HCT116 (cell line): ENCODE measurements around the gene ZC3H13. TPM values are rescaled to one million over a fixed set of nuclear protein-coding genes. Genes with fewer than 3 reads are reported as not detected.

Experiments
- ATAC-seq: fragments of 200-7000 bp; cut with Tn5 transposase; 2 replicates; pipeline ENCODE4 v1.9.1; 2020; ENCODE audit warnings: mild to moderate bottlenecking, moderate library complexity
- BruUV-seq: library from RNA; stranded (reverse); fragments of 400-500 nt; replicated peaks from 2 replicates; lab custom pipeline; 2021; lab: Mats Ljungman, UMichigan
- CTCF ChIA-PET: fragments of 300-600 bp; sonication (Branson Sonifier 250); formaldehyde crosslinking; loops from one replicate; lab custom pipeline; 2021; ENCODE audit warnings: antibody characterized with exemption; lab: Charles Lee
- POLR2A ChIA-PET: fragments of 300-600, 350-600 bp; sonication (Branson Sonifier 250); formaldehyde crosslinking; loops from one replicate; lab custom pipeline; 2021; ENCODE audit warnings: antibody characterized with exemption; lab: Charles Lee
- RAD21 ChIA-PET, 2 experiments: fragments of 300-600 bp; sonication (Branson Sonifier 250); formaldehyde crosslinking; loops; one replicate each; lab custom pipeline; 2023; ENCODE audit warnings: low total read pairs in 2 of 2; ENCODE audit not compliant: uncharacterized antibody in 2 of 2, unreplicated experiment in 2 of 2, low non-redundant PET in 1 of 2; lab: Charles Lee
- DNase-seq: peaks from one replicate; pipeline ENCODE4 v3.0.0-alpha.2; 2010; ENCODE audit warnings: low read depth, low spot score
- H2AFZ ChIP-seq: fragments of 200-600 bp; shearing (Covaris generic), sonication (generic); 2 replicates; pipeline ENCODE4 v1.6.1; 2017; ENCODE audit warnings: low read depth, mixed run types, mixed read lengths, antibody characterized with exemption, low read length; ENCODE audit not compliant: poor library complexity, severe bottlenecking
- H3K27ac ChIP-seq: 2 replicates; pipeline ENCODE4 v1.5.1; 2012; ENCODE audit warnings: low read depth, low read length
- H3K27me3 ChIP-seq: fragments of 200-600 bp; sonication (generic); 2 replicates; pipeline ENCODE4 v1.6.1; 2016; ENCODE audit warnings: mixed run types, low read length, mixed read lengths; ENCODE audit not compliant: insufficient read depth
- H3K36me3 ChIP-seq, 2 experiments: fragments of 200-500 bp in 1 of 2; fragments of 200-600 bp in 1 of 2; sonication (Bioruptor generic) in 1 of 2; sonication (generic) in 1 of 2; 2 replicates each; pipeline versions ENCODE4 v1.5.1 to v1.6.1; 2014 to 2016; ENCODE audit warnings: low read length in 2 of 2, inconsistent platforms in 1 of 2, mixed read lengths in 1 of 2, mixed run types in 1 of 2; ENCODE audit not compliant: insufficient read depth in 2 of 2, control insufficient read depth in 1 of 2
- H3K4me1 ChIP-seq, 2 experiments: fragments of 200-600 bp in 1 of 2; sonication (generic) in 1 of 2; 2 replicates each; pipeline versions ENCODE4 v1.5.1 to v1.6.1; 2012 to 2017; ENCODE audit warnings: low read length in 2 of 2, inconsistent platforms in 1 of 2, mild to moderate bottlenecking in 1 of 2, mixed read lengths in 1 of 2, mixed run types in 1 of 2, moderate library complexity in 1 of 2; ENCODE audit not compliant: insufficient read depth in 2 of 2, control insufficient read depth in 1 of 2
- H3K4me2 ChIP-seq: fragments of 200-600 bp; sonication (generic); 2 replicates; pipeline ENCODE4 v1.6.1; 2017; ENCODE audit warnings: mixed run types, low read length, mixed read lengths
- H3K4me3 ChIP-seq, 2 experiments: fragments of 200-600 bp in 1 of 2; sonication (generic) in 1 of 2; replicated peaks in 1 of 2; 2 replicates each; pipeline ENCODE4 v1.5.1; 2011 to 2016; ENCODE audit warnings: low read length in 2 of 2, control low read depth in 1 of 2, low read depth in 1 of 2, mild to moderate bottlenecking in 1 of 2, mixed read lengths in 1 of 2, mixed run types in 1 of 2
- H3K79me2 ChIP-seq: fragments of 200-600 bp; sonication (generic); 2 replicates; pipeline ENCODE4 v1.6.1; 2017; ENCODE audit warnings: mild to moderate bottlenecking, mixed run types, low read length, moderate library complexity, mixed read lengths; ENCODE audit not compliant: insufficient read depth
- H3K9ac ChIP-seq: fragments of 200-600 bp; sonication (generic); 2 replicates; pipeline ENCODE4 v1.6.1; 2016; ENCODE audit warnings: low read length, mixed read lengths
- H3K9me2 ChIP-seq: fragments of 200-600 bp; sonication (generic), shearing (Covaris generic); 2 replicates; pipeline ENCODE4 v1.6.1; 2017; ENCODE audit warnings: mixed run types, mild to moderate bottlenecking, moderate library complexity; ENCODE audit not compliant: insufficient read depth
- H3K9me3 ChIP-seq, 2 experiments: fragments of 200-500 bp in 1 of 2; fragments of 200-600 bp in 1 of 2; sonication (Bioruptor generic) in 1 of 2; sonication (generic) in 1 of 2; 2 replicates each; pipeline ENCODE4 v1.6.1; 2014 to 2017; ENCODE audit warnings: low read length in 2 of 2, mixed read lengths in 2 of 2, inconsistent platforms in 1 of 2, low read depth in 1 of 2, mild to moderate bottlenecking in 1 of 2, mixed run types in 1 of 2, moderate library complexity in 1 of 2; ENCODE audit not compliant: control insufficient read depth in 1 of 2, insufficient read depth in 1 of 2
- H4K20me1 ChIP-seq: fragments of 200-600 bp; sonication (generic), shearing (Covaris generic); 2 replicates; pipeline ENCODE4 v1.6.1; 2017; ENCODE audit warnings: mixed run types, mild to moderate bottlenecking, moderate library complexity; ENCODE audit not compliant: insufficient read depth
- ATF3 ChIP-seq: IDR thresholded peaks from 2 replicates; pipeline ENCODE4 v1.6.1; 2012
- CBX3 ChIP-seq: IDR thresholded peaks from 2 replicates; pipeline ENCODE4 v1.6.1; 2012; ENCODE audit warnings: low read depth
- CTCF ChIP-seq, 3 experiments: fragments of 200-600 bp in 1 of 3; sonication (generic) in 1 of 3; IDR thresholded peaks in 2 of 3; conservative IDR thresholded peaks in 1 of 3; 2 replicates each; pipeline ENCODE4 v1.5.1; 2012 to 2017; ENCODE audit warnings: low read depth in 2 of 3, low read length in 2 of 3, antibody characterized with exemption in 1 of 3, borderline replicate concordance in 1 of 3, control low read depth in 1 of 3, mild to moderate bottlenecking in 1 of 3, mixed read lengths in 1 of 3, mixed run types in 1 of 3, moderate library complexity in 1 of 3; ENCODE audit not compliant: insufficient read depth in 1 of 3
- ELF1 ChIP-seq: IDR thresholded peaks from 2 replicates; pipeline ENCODE4 v1.6.1; 2012; ENCODE audit warnings: low read depth, borderline replicate concordance
- EZH2 ChIP-seq: fragments of 200-600 bp; sonication (generic); IDR thresholded peaks from 2 replicates; pipeline ENCODE4 v1.6.1; 2017; ENCODE audit warnings: antibody characterized with exemption, mixed run types
- EZH2phosphoT487 ChIP-seq: fragments of 200-600 bp; IDR thresholded peaks from 2 replicates; pipeline ENCODE4 v1.6.1; 2018; ENCODE audit warnings: antibody characterized with exemption, borderline replicate concordance
- FOSL1 ChIP-seq: IDR thresholded peaks from 2 replicates; pipeline ENCODE4 v1.6.1; 2012; ENCODE audit warnings: low read depth
- SIN3A ChIP-seq: IDR thresholded peaks from 2 replicates; pipeline ENCODE4 v1.6.1; 2012; ENCODE audit warnings: low read depth
- SP1 ChIP-seq: IDR thresholded peaks from 2 replicates; pipeline ENCODE4 v1.6.1; 2012; ENCODE audit warnings: low read depth
- SRF ChIP-seq: IDR thresholded peaks from 2 replicates; pipeline ENCODE4 v1.6.1; 2012; ENCODE audit warnings: low read depth
- YY1 ChIP-seq: IDR thresholded peaks from 2 replicates; pipeline ENCODE4 v1.6.1; 2011; ENCODE audit warnings: low read length, low read depth, moderate library complexity, mild to moderate bottlenecking; ENCODE audit not compliant: insufficient replicate concordance; ENCODE audit errors: extremely low read depth
- ZBTB33 ChIP-seq: IDR thresholded peaks from 2 replicates; pipeline ENCODE4 v1.6.1; 2011; ENCODE audit warnings: mild to moderate bottlenecking, low read length, moderate library complexity; ENCODE audit not compliant: insufficient replicate concordance; ENCODE audit errors: extremely low read depth
- intact Hi-C: fragments of 100-400 bp; cut with micrococcal nuclease; formaldehyde crosslinking; loops from 2 replicates; pipeline ENCODE4 v1.10.0; 2022
- total RNA-seq: library from RNA; stranded (reverse); gene quantifications from one replicate; pipeline ENCODE4 v1.2.1, GENCODE V29; 2021; ENCODE audit not compliant: unreplicated experiment
- TF ChIP-seq, protein P1 (sequence below): IDR thresholded peaks from 2 replicates; pipeline ENCODE4 v1.6.1; 2012
- TF ChIP-seq, protein P2 (sequence below): IDR thresholded peaks from 2 replicates; pipeline ENCODE4 v1.6.1; 2012; ENCODE audit warnings: low read depth

Gene ZC3H13
- total RNA-seq, 1 experiment from 2014 or later: 37.9 TPM

DNA sequence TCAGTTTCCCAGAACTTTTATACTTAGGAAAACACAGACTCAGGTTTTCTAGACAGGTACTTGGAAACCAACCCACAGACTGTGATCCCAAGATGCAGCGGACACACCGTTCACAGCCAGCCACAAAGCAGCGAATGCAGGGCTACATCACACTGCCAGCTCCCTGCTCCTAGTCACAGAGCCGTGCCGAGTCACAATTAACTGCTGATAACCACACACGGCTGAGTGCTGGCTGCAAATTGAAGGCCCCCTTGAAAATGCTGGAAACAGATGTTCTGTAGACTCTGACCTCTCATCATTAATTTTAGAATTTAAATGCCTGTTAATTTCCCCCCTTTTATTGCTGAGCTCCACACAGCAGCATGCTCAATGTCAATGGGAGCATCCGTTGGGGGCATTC is 122.4 kb downstream of the ZC3H13 start:
- H3K27me3 ChIP-seq: peaks cover 17% of the 10 kb centered on the region; the same call in 1 of the 2 replicates

More for the DNA sequence above, 122.4 kb downstream of the ZC3H13 start:
- intact Hi-C loops: no loop called here
- Histone ChIP-seq H2AFZ (no peak overlapping the region), H3K36me3 (no peaks in the 10 kb centered on the region), H3K79me2 (no peaks in the 10 kb centered on the region), H3K9me3 (no peaks in the 10 kb centered on the region), H4K20me1 (no peaks in the 10 kb centered on the region), H3K9me2 (no peaks in the 10 kb centered on the region), H3K4me1 (no peaks in the 10 kb centered on the region), H3K9ac (no peak overlapping the region), H3K27ac (no peak overlapping the region), H3K4me2 (no peak overlapping the region), H3K4me3 (no peak overlapping the region)
- ChIA-PET CTCF (no interaction called here), POLR2A (no interaction called here), RAD21 (no interaction called here)
- no TSS peak for BruUV-seq
- TF ChIP-seq SP1 (no peak), FOSL1 (no peak), EZH2 (no peak), YY1 (no peak), SRF (no peak), CTCF (IDR thresholded peaks at IDR 0.05 in 2 of 3, conservative IDR thresholded peaks at IDR 0.05 in 1 of 3; ENCODE audit: borderline replicate concordance in 1 of 3, insufficient read depth in 1 of 3, low read depth in 2 of 3, low read length in 2 of 3) (no peak), EZH2phosphoT487 (no peak), ATF3 (no peak), ZBTB33 (no peak), ELF1 (no peak), SIN3A (no peak), CBX3 (no peak)
- TF ChIP-seq, protein P1, sequence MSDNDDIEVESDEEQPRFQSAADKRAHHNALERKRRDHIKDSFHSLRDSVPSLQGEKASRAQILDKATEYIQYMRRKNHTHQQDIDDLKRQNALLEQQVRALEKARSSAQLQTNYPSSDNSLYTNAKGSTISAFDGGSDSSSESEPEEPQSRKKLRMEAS: no peak
- TF ChIP-seq, protein P2, sequence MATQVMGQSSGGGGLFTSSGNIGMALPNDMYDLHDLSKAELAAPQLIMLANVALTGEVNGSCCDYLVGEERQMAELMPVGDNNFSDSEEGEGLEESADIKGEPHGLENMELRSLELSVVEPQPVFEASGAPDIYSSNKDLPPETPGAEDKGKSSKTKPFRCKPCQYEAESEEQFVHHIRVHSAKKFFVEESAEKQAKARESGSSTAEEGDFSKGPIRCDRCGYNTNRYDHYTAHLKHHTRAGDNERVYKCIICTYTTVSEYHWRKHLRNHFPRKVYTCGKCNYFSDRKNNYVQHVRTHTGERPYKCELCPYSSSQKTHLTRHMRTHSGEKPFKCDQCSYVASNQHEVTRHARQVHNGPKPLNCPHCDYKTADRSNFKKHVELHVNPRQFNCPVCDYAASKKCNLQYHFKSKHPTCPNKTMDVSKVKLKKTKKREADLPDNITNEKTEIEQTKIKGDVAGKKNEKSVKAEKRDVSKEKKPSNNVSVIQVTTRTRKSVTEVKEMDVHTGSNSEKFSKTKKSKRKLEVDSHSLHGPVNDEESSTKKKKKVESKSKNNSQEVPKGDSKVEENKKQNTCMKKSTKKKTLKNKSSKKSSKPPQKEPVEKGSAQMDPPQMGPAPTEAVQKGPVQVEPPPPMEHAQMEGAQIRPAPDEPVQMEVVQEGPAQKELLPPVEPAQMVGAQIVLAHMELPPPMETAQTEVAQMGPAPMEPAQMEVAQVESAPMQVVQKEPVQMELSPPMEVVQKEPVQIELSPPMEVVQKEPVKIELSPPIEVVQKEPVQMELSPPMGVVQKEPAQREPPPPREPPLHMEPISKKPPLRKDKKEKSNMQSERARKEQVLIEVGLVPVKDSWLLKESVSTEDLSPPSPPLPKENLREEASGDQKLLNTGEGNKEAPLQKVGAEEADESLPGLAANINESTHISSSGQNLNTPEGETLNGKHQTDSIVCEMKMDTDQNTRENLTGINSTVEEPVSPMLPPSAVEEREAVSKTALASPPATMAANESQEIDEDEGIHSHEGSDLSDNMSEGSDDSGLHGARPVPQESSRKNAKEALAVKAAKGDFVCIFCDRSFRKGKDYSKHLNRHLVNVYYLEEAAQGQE: no peak
- no peak for ATAC-seq
- DNase-seq: no peak
